HFFc6 (cell line): ENCODE data around the gene CFAP53. TPM values are rescaled to one million over a fixed set of nuclear protein-coding genes. Genes with fewer than 3 reads are reported as not detected.

Experiments used
- DNase-seq: peaks from one replicate; pipeline ENCODE4 v3.0.0-alpha.2; 2018
- H3K27ac Mint-ChIP-seq: 2 replicates; pipeline ENCODE4 v1.8.0; 2020; ENCODE audit warnings: mild to moderate bottlenecking, mixed read lengths
- H3K27me3 Mint-ChIP-seq: 2 replicates; pipeline ENCODE4 v1.8.0; 2021; ENCODE audit warnings: mild to moderate bottlenecking, moderate library complexity, mixed read lengths; ENCODE audit not compliant: insufficient read depth
- H3K36me3 Mint-ChIP-seq: 2 replicates; pipeline ENCODE4 v1.8.0; 2021; ENCODE audit warnings: low read depth, mixed read lengths
- H3K4me1 Mint-ChIP-seq: 2 replicates; pipeline ENCODE4 v1.8.0; 2020; ENCODE audit warnings: low read depth, mixed read lengths
- H3K4me3 Mint-ChIP-seq: 2 replicates; pipeline ENCODE4 v1.8.0; 2020; ENCODE audit warnings: mild to moderate bottlenecking, moderate library complexity, mixed read lengths
- H3K9me3 Mint-ChIP-seq: 2 replicates; pipeline ENCODE4 v1.8.0; 2020; ENCODE audit warnings: mild to moderate bottlenecking, mixed read lengths
- CTCF ChIP-seq: fragments of 200-600 bp; sonication (generic); IDR thresholded peaks from 2 replicates; pipeline ENCODE4 v1.5.0; 2021; ENCODE audit warnings: antibody characterized with exemption, mild to moderate bottlenecking
- total RNA-seq, 6 experiments: library from RNA; stranded (reverse); fragmentation: NEBNext Ultra II Directional; extraction: Animal tissue kit (Norgen Biotek cat#: 25700); gene quantifications; 2 replicates in 1 of 6; 3 replicates in 5 of 6; pipeline ENCODE4 v1.2.3, GENCODE V29; 2021

Gene CFAP53
- total RNA-seq, 6 experiments from 2014 or later, result 0.10 to 0.17 (median 0.14) TPM; not detected in 3

- TF ChIP-seq CTCF, result no peak
- Mint-ChIP-seq H3K4me3 (no peak overlapping the region), H3K27me3 (peaks cover 8% of the 10 kb centered on the region), H3K36me3 (no peaks in the 10 kb centered on the region), H3K27ac (no peak overlapping the region), H3K4me1 (no peaks in the 10 kb centered on the region), H3K9me3 (no peaks in the 10 kb centered on the region; the same call in 1 of the 2 replicates)
- no peak for DNase-seq
Observed at GRCh38 chr18:50301074-50301473, 34.8 kb upstream of the CFAP53 start.

- Mint-ChIP-seq H3K4me3 (no peak overlapping the region), H3K4me1 (no peaks in the 10 kb centered on the region), H3K36me3 (no peaks in the 10 kb centered on the region), H3K9me3 (no peaks in the 10 kb centered on the region), H3K27me3 (peaks cover 14% of the 10 kb centered on the region), H3K27ac (no peak overlapping the region)
- TF ChIP-seq CTCF, result no peak
- no peak for DNase-seq
Observed at GRCh38 chr18:50299626-50300388, 33.5 kb upstream of the CFAP53 start.

GRCh38 chr18:50298443-50299284 lies 32.4 kb upstream of the CFAP53 start:
- H3K4me3 Mint-ChIP-seq, result no peak overlapping the region
- H3K27ac Mint-ChIP-seq, result no peak overlapping the region
- H3K4me1 Mint-ChIP-seq, result no peaks in the 10 kb centered on the region
- H3K9me3 Mint-ChIP-seq, result no peaks in the 10 kb centered on the region
- TF ChIP-seq CTCF, result no peak
- no peak for DNase-seq
- H3K27me3 Mint-ChIP-seq, result peaks cover 23% of the 10 kb centered on the region
- H3K36me3 Mint-ChIP-seq, result no peaks in the 10 kb centered on the region

- Mint-ChIP-seq H3K9me3 (no peaks in the 10 kb centered on the region), H3K27ac (no peak overlapping the region), H3K4me3 (peak overlapping the region; percentile 65), H3K4me1 (no peaks in the 10 kb centered on the region), H3K27me3 (peaks cover 18% of the 10 kb centered on the region), H3K36me3 (no peaks in the 10 kb centered on the region)
- TF ChIP-seq CTCF, result no peak
- no peak for DNase-seq
Observed at GRCh38 chr18:50297621-50298442, 31.5 kb upstream of the CFAP53 start.

GRCh38 chr18:50293039-50293438 lies 26.7 kb upstream of the CFAP53 start:
- Mint-ChIP-seq H3K27ac (no peak overlapping the region), H3K27me3 (peaks cover 26% of the 10 kb centered on the region)
- TF ChIP-seq CTCF, result no peak

More at GRCh38 chr18:50293039-50293438, 26.7 kb upstream of the CFAP53 start:
- Mint-ChIP-seq H3K4me1 (no peaks in the 10 kb centered on the region), H3K36me3 (no peaks in the 10 kb centered on the region), H3K9me3 (no peaks in the 10 kb centered on the region), H3K4me3 (no peak overlapping the region)
- no peak for DNase-seq
